Subcutaneous adipose tissue (tissue), 4 donors: ENCODE results near the gene CKB. TPM values are rescaled to one million over a fixed set of nuclear protein-coding genes. Genes with fewer than 3 reads are reported as not detected.

Experiments used
- total RNA-seq, 4 donors: library from RNA; depleted of rRNA; stranded (reverse); fragments of >200 nt; gene quantifications; one replicate each; pipeline ENCODE4 v1.1.0, GENCODE V29; 2016
- TF ChIP-seq, protein P1 (sequence below): fragments of 450-650 bp; IDR thresholded peaks from one replicate; pipeline ENCODE4 v1.5.1; 2016; ENCODE audit warnings: low read depth, mild to moderate bottlenecking, control low read depth, antibody characterized with exemption, moderate library complexity

The CKB gene
- total RNA-seq, 4 donors from 2014 or later, result 53.8 to 512 (median 182) TPM

DNA sequence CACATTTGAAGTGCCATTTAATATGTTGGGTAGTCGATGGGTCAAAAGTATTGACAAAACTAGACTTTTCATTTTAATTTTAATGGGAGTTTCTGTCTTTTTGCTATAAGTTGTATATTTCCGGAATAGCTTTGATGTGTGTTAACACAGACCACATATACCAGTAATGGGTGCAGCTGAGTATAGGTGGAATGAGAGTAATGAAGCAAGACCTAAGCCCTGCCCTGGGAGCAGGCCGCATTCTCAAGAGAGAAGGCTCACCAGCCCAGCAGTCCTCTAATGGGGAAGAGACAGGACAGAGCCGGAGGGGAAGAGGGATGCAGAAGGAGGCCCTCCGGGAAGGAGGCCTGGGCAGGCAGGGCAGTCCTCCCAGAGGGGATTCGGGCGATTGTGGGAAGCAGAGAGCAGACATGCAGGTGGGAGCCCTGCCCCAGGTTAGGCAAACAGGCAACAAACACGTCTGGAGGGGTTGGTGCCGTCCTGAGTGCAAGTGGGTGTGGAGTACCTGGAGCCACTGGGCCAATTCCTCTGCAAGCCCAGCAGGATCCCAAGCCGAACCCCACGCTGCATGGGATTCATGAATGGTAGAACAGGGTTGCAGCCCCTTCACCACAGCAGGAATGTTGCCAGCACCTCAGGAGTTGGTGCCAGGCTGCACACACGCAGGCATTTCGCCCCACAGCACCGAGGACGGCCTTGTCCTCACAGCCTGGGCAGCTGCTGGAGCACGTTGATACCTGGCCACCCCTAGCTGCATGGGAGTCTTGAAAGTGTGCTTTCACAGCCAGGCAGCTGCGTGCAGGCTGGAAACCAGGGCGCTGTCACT lies 7.8 kb downstream of the CKB start:
- TF ChIP-seq, protein P1, sequence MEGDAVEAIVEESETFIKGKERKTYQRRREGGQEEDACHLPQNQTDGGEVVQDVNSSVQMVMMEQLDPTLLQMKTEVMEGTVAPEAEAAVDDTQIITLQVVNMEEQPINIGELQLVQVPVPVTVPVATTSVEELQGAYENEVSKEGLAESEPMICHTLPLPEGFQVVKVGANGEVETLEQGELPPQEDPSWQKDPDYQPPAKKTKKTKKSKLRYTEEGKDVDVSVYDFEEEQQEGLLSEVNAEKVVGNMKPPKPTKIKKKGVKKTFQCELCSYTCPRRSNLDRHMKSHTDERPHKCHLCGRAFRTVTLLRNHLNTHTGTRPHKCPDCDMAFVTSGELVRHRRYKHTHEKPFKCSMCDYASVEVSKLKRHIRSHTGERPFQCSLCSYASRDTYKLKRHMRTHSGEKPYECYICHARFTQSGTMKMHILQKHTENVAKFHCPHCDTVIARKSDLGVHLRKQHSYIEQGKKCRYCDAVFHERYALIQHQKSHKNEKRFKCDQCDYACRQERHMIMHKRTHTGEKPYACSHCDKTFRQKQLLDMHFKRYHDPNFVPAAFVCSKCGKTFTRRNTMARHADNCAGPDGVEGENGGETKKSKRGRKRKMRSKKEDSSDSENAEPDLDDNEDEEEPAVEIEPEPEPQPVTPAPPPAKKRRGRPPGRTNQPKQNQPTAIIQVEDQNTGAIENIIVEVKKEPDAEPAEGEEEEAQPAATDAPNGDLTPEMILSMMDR, result no peak

DNA sequence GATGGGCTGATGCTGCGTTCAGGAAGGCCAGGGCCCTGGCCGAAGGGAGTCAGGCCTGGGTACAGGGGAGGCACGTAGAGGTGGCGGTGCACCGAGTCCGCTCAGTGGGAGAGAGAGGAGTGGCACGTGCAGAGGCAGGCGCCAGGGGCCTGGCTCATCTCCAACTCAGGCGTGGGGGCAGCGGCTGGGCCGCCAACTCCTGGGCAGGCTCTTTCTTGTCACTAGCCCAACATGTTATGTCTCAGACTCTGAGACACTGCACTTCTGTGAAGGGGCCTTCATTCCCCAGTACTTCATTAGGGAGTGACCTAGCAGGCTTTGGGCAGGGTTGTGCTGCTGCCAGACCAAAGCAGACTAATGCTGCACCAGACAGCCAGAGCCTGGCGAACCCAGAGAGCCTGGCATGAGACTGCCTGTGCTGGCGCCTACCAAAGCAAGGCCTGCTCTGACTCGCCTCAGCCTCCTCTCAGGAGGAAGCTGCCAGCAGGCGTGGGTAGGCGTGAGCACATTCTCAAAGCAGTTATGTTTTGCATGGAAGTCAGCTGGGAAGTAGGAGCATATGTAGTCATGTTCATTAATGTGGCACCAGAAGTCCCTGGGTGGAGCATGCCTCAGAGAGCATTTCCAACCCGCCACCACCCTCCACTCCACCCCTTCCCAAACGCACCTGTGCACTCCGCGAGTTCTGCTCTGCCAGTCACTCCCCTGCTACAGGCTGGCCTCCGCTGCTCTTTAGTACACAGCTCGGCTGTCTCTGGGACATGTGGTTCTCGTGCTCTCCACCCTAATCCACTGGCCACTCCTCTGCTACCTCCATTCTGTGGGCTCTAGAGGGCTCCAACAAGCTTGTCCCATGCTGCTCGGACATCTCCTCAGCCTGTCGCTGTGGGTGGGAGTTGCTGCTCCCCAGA lies 9.7 kb downstream of the CKB start:
- TF ChIP-seq, protein P1, result no peak

DNA sequence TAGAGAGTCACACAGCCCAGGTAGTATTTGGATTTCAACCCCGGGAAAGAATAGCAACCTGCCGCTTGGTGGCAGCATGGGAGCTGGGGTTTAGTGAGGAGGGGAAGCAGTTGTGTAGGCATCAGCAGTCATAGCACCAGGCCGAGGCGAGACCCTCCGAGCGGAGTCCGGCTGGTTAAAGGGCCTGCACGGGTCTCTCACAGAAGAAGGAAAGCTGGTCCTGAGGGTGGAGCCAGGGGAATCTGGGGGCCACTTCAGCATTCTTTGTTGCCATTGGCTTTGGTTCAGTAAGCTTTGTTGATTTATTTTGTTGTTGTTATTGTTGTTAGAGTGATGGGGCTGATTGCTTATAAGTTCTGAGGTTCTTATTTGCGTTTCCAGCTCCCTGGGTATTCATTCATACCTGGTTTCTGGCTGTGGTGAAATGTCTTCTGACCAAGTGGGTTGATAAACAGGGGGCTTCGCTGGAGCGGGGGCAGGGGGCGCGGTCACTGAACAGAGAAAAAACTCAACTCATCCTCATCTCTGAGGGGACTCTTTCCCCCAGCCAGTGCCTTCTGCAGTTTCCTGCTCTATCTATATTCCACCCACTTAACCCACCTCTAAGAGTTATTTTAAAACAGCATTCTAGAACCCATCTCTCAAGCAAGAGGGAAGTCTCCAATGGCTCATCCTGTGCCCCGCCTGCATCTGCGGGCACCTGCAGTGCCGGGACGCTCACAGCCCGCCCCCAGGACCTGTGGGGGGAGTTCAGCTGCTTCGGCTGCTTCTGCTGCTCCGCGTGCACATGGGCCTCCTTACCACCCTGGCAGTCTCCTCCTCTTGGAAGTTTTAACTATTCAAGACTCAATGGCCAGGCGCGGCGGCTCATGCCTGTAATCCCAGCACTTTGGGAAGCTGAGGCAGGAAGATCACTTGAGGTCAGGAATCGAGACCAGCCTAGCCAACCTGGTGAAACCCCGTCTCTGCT lies 11.6 kb downstream of the CKB start:
- TF ChIP-seq, protein P1, result no peak

DNA sequence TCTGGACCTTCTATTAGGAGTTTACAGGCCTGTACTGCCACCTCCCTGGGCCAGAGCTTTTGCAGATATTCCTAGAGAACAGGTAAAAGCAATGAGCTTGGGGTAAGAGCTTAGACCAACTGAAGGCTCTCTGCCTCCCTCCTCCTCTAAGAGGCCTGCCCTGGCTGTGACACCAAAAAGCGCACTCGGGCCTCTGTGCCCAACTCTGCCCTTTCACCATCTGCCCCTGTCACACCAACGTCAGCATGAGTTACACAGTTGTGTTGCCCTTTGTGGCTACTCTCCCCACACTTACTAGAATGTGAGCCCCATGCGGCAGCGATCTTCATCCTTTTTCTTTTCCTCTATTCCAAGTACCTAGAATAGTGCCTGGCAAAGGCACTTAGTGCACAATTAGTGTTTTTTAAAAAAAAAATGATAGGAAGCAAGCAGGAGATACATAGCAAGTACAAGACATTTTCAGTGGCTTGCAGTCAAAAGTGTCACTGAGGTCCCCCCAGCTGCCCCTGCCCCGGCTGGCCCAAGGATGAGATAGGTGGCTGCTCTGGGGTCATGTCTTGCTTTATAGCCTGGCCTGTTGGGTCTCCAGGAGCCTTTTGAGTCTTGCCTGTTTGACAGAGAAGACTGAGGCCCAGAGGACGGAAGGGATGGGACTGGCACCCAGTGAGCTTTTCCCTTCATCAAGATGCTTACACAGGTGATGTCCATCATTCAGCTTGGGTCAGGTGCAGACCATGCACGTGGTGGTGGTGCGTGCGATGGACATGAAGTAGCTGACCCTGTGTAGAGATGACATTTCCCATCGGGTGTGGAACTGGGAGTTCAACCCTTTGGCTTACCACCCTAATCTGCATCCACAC lies 12.5 kb downstream of the CKB start:
- TF ChIP-seq, protein P1, result no peak

DNA sequence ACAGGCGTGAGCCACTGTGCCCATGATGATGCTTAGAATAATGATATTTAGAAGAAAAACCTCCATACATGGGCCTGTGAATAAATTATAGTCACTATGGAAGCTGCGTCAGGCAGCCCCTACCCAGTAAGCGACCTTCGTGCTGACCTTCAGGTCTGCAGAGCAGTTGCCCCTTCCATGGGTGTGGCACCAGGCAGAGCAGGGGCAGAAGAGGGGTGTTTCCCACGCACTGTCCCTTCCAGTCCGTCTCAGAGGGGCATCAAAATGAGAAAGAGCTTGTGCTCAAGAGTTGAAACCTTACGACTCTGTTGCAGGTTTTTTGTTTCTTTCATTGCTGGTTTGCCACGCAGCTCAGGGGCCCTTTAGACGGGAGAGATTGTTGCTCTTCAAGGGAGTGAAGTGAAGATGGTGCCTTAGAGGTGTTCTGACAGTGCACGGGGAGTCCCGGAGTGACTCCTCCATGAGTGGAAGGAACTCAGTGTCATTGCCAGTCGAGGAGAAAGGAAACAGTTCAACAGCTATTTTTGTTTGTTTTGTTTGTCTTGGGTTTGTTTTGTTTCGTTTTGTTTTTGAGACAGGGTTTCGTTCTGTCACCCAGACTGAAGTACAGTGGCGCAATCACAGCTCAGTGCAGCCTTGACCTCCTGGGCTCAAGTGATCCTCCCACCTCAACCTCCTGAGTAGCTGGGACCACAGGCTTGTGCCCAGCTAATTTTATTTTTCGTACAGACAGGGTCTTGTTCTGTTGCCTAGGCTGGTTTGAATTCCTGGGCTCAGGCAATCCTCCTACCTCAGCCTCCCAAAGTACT lies 13.9 kb downstream of the CKB start:
- TF ChIP-seq, protein P1, result no peak

DNA sequence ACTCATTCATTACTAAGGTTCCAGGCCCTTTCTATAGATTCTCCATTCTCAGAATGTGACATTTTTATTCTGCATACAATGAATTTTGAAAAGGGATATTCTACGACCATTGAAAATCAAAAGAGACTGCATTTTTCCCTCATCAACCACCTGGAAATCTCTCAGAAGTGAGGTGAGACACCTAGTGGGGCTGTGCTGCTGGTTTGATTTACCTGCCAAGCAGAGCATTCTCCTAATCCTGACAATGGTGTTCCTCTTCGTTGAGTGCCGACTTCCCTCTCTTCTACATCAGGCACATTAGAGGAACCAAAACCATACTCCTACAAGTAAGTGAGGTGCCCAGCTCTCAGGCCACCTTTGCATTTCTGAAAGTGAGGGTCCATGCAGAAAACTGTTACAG lies 14.9 kb downstream of the CKB start:
- TF ChIP-seq, protein P1, result no peak
